Fibroblast of gingiva (primary cell): ENCODE results near the gene TMEM181.
"Not testable (repeated sequence)": the region's sequence is repeated elsewhere in the genome, so short reads cannot be mapped to it uniquely, and the experiment has no call there.

Source experiments
- DNase-seq: peaks from one replicate; pipeline ENCODE4 v3.0.0-alpha.2; 2011; ENCODE audit warnings: low read depth

TMEM181 gene

GRCh38 chr6:158624684-158625682 is 65.1 kb downstream of the TMEM181 start:
- DNase-seq: no peak

GRCh38 chr6:158625881-158626305 is 66.0 kb downstream of the TMEM181 start:
- peak; percentile 29 for DNase-seq

GRCh38 chr6:158626360-158627167 is 66.7 kb downstream of the TMEM181 start:
- DNase-seq: no peak

- no peak for DNase-seq
These were observed 67.5 kb downstream of the TMEM181 start for GRCh38 chr6:158627168-158627939.

GRCh38 chr6:158627940-158628211 is 68.0 kb downstream of the TMEM181 start:
- no peak for DNase-seq

DNA sequence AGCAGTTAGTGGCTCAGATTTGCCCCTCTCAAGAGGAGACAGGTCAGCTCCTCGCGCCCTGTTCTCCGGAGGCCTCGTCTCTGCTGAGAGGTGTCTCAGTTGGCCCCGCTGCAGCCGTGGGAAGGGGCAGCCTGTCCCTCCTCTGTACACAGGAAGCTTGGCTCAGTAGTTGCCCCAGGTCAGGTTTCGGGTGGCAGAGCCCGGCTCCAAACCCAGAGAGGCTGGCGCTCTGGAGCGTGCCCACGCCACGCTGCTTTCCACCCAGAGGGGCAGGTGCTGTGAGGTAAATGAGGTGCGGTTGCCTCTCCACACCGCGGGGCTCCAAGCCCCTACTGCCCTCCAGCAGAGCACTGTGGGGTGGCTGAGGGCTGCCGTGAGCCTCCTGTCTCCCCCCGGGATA is 68.7 kb downstream of the TMEM181 start:
- no peak for DNase-seq

- DNase-seq: no peak
These were observed 69.7 kb downstream of the TMEM181 start for GRCh38 chr6:158629367-158630221.

- peak; percentile 49 for DNase-seq
These were observed 71.2 kb downstream of the TMEM181 start for GRCh38 chr6:158630938-158631616.

DNA sequence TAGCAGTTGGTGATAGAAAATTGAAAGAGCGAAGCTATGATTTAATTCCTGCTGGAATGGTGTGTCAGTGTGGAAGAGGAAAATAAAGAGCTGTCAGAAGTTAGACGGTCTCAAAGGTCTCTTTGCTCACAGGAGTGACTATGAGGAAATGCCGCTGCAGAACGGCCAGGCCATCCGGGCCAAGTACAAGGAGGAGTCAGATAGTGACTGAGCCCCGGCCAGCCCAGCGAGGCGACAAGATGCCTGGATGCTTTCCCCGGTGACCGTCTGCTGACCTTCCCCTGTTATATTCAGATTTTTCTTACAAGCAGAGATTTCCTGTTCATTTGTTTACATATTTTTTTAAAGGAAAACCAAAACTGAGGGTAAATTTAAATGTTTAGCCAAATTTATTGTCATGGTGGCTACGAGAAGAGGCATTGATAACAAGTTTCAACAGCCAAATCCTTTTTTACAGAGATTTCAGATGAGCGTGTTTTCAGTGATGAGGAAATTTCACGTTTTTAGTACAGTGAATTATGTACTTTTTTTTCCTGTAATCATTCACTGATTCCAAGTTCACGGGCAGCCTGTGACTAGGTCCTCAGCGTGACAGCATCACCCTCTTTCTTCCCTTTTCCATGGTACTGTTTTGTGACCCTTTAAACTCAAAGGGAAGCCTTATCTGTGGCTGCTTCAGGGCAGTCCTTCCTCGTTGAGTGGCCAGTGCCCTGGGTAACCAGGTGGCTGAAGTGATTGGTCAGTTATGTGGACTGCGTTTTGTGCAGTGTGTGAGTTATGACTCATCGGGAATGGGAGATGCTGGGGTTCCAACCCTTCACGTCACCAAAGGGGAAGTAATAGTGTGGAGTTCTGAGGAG is 72.0 kb downstream of the TMEM181 start:
- DNase-seq: peak; percentile 42

DNA sequence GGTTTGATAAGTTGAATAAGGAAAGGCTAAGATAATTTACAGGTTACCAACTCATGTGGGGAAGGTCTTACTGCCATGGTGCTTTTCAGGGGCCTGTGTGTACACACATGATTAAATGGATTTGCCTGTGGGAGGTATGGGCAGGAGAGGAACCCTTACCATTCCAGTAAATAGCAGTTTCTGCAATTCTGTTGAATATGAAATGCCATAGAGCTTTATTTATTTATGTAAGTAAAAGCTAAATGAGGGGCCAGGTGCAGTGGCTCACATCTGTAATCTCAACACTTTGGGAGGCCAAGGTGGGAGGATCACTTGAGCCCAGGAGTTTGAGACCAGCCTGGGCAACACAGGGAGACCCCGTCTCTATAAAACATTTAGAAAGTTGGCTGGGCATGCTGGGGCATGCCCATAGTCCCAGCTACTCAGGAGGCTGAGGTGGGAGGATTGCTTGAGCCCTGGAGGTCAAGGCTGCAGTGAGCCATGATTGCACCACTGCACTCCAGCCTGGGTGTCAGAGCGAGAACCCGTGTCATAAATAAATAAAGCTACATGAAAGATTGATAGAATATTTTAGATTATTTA is 72.7 kb downstream of the TMEM181 start:
- not testable (repeated sequence) for DNase-seq

DNA sequence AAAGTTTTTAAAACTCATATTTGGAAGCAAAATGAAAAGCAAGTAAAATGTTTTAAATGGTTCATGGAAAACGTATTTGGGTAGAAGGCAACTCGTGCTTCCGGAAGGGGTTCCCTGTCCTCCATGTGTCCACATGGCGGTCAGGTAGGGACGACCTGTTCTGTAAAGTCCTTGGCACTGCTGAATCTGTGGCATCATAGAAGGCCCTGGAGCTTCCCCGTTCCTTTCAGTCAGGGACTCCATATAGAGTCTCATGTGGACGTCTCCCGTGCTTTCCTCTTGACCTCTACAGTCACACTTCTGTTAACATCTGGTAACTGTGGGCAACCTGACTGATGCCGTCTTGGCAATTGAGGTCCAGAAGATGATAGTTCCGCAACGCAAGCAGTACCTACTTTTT is 73.2 kb downstream of the TMEM181 start:
- no peak for DNase-seq

GRCh38 chr6:158634695-158635426 is 75.0 kb downstream of the TMEM181 start:
- DNase-seq: no peak

DNA sequence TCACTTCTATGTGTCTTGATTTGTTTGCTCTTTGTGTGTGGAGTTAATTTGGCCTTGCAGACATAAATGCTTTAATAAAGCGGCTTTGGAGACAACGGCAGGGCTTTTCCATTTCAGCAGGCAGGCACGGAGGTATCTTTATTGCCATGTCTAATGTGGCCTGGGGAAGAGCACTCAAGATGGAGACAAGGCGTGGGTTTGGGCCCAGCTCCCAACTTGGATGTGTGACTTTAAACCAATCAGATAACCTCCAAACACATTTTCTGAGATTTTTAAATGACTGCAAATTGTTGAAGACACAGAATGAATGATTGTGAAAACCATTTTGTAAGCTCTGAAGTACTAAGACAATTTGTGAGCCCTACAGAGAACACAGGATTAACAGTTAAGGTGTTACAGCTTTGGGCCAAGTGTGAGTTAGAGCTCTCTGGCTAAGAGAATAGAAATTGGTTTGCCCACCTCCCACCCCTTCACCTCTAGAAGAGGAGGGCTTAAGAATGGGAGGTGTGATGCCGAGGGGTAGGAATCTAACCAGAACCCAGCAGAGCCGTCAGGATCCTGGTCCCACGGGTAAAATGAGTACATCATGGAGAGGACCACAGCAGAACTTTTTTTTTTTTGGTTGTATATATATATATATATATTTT is 75.7 kb downstream of the TMEM181 start:
- DNase-seq: no peak

GRCh38 chr6:158636778-158637177 is 76.9 kb downstream of the TMEM181 start:
- no peak for DNase-seq

- DNase-seq: no peak
These were observed 78.5 kb downstream of the TMEM181 start for GRCh38 chr6:158638324-158638854.

- DNase-seq: no peak
These were observed 79.2 kb downstream of the TMEM181 start for GRCh38 chr6:158639056-158639455.

DNA sequence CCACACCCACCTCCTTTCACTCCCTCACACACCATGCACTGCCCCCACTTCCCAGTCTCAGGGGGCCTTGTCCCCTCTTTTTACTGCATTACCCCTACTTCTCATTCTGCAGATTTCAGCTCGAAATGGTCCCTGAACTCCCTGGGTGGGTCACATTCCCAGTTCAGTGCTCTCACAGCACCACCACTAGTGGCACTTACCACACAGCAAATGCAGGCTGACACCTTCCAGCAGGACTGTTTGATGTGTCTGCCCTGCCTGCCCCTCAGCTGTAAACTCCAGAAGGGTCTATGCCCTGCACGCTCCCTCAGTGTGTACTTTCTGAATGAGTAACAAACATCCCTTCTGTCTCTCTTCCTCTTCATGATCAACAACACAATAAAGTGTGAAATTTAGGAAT is 80.6 kb downstream of the TMEM181 start:
- DNase-seq: no peak

GRCh38 chr6:158642097-158642601 is 82.3 kb downstream of the TMEM181 start:
- DNase-seq: peak; percentile 79
